GM08714 (cell line): ENCODE results near the gene ZSWIM1.
"Not testable (repeated sequence)": the region's sequence is repeated elsewhere in the genome, so short reads cannot be mapped to it uniquely, and the experiment has no call there.

Experiments used
- H3K4me3 ChIP-seq: fragments of 200-500 bp; sonication (Bioruptor generic); 2 replicates; pipeline ENCODE4 v1.5.1; 2014; ENCODE audit warnings: mild to moderate bottlenecking, low read length, inconsistent platforms
- ZNF274 ChIP-seq: IDR thresholded peaks from 2 replicates; pipeline ENCODE4 v1.6.1; 2012; ENCODE audit warnings: mild to moderate bottlenecking, low read depth, low read length

ZSWIM1 gene

GRCh38 chr20:45890077-45890984, 9.3 kb downstream of the ZSWIM1 start:
- peak overlapping the region; percentile 76; the same call in 1 of the 2 replicates for H3K4me3 ChIP-seq
- TF ChIP-seq ZNF274, result no peak

- H3K4me3 ChIP-seq, result peak within 1 kb of the TSS; percentile 76; the same call in 1 of the 2 replicates
- TF ChIP-seq ZNF274, result no peak
These were observed 10.3 kb downstream of the ZSWIM1 start, which contains the start of the genes CTSA and NEURL2 for GRCh38 chr20:45890985-45891983. TSS of gene CTSA (plus strand) at chr20:45891335. CDS start at chr20:45891569, 234 bp downstream. TSS of gene NEURL2 (minus strand) at chr20:45891208. CDS start at chr20:45890991, 217 bp downstream.

GRCh38 chr20:45892049-45892825, 11.2 kb downstream of the ZSWIM1 start:
- no peak for TF ChIP-seq ZNF274
- H3K4me3 ChIP-seq, result peak overlapping the region; percentile 76; the same call in 1 of the 2 replicates

GRCh38 chr20:45892828-45893500, 11.9 kb downstream of the ZSWIM1 start:
- no peak overlapping the region for H3K4me3 ChIP-seq
- TF ChIP-seq ZNF274, result no peak

GRCh38 chr20:45893831-45894230, 12.8 kb downstream of the ZSWIM1 start:
- no peak overlapping the region for H3K4me3 ChIP-seq
- TF ChIP-seq ZNF274, result no peak

GRCh38 chr20:45894797-45895196, 13.8 kb downstream of the ZSWIM1 start:
- TF ChIP-seq ZNF274, result no peak
- H3K4me3 ChIP-seq, result no peak overlapping the region

GRCh38 chr20:45896641-45897161, 15.7 kb downstream of the ZSWIM1 start:
- no peak for TF ChIP-seq ZNF274
- no peak overlapping the region for H3K4me3 ChIP-seq

- H3K4me3 ChIP-seq, result no peak overlapping the region
- no peak for TF ChIP-seq ZNF274
These were observed 16.3 kb downstream of the ZSWIM1 start for GRCh38 chr20:45897289-45897688.

- no peak for TF ChIP-seq ZNF274
- no peak overlapping the region for H3K4me3 ChIP-seq
These were observed 16.7 kb downstream of the ZSWIM1 start for GRCh38 chr20:45897692-45898091.

GRCh38 chr20:45898285-45898684, 17.3 kb downstream of the ZSWIM1 start:
- TF ChIP-seq ZNF274, result no peak

GRCh38 chr20:45899046-45899835, 18.2 kb downstream of the ZSWIM1 start:
- no peak overlapping the region for H3K4me3 ChIP-seq
- TF ChIP-seq ZNF274, result no peak

More at GRCh38 chr20:45898285-45898684, 17.3 kb downstream of the ZSWIM1 start:
- H3K4me3 ChIP-seq, result no peak overlapping the region

- H3K4me3 ChIP-seq, result not testable (repeated sequence)
These were observed 20.3 kb downstream of the ZSWIM1 start for GRCh38 chr20:45901332-45901731.
